GM18508 (cell line): ENCODE measurements around the gene SLC34A3.

ENCODE experiments used
- ATAC-seq: cut with Tn5 transposase; IDR thresholded peaks from one replicate; pipeline ENCODE4 v1.9.1; 2021; ENCODE audit warnings: moderate number of reproducible peaks; ENCODE audit not compliant: insufficient read depth, unreplicated experiment

The SLC34A3 gene

GRCh38 chr9:137230705-137231371, at the start of gene SLC34A3:
Gene SLC34A3 (plus strand): TSS chr9:137230901. CDS start chr9:137231703, 802 bp downstream.
- ATAC-seq, result no peak

- ATAC-seq, result no peak
Measured at GRCh38 chr9:137181680-137182079, 49.0 kb upstream of the SLC34A3 start.

GRCh38 chr9:137182836-137183235, 47.9 kb upstream of the SLC34A3 start:
- ATAC-seq, result no peak

GRCh38 chr9:137183980-137184595, 46.6 kb upstream of the SLC34A3 start:
- ATAC-seq, result no peak

- ATAC-seq, result no peak
Measured at GRCh38 chr9:137184881-137185660, 45.6 kb upstream of the SLC34A3 start.

- ATAC-seq, result no peak
Measured at GRCh38 chr9:137185921-137186320, 44.8 kb upstream of the SLC34A3 start.

- no peak for ATAC-seq
Measured at GRCh38 chr9:137186385-137186784, 44.3 kb upstream of the SLC34A3 start.

GRCh38 chr9:137187386-137187785, 43.3 kb upstream of the SLC34A3 start:
- no peak for ATAC-seq

- no peak for ATAC-seq
Measured at GRCh38 chr9:137188086-137188489, 42.6 kb upstream of the SLC34A3 start.

GRCh38 chr9:137188490-137189296, 42.0 kb upstream of the SLC34A3 start, which contains the start of the genes ANAPC2 and SSNA1:
Gene ANAPC2 (minus strand): TSS chr9:137188560. CDS start chr9:137188532, 28 bp downstream.
Gene SSNA1 (plus strand): TSS chr9:137188676. CDS start chr9:137188727, 51 bp downstream.
- ATAC-seq, result peak; percentile 39

GRCh38 chr9:137189297-137190295, 41.1 kb upstream of the SLC34A3 start:
- no peak for ATAC-seq

GRCh38 chr9:137190315-137190856, 40.3 kb upstream of the SLC34A3 start:
- no peak for ATAC-seq

- no peak for ATAC-seq
Measured at GRCh38 chr9:137191245-137191644, 39.5 kb upstream of the SLC34A3 start.

- ATAC-seq, result no peak
Measured at GRCh38 chr9:137191691-137192447, 38.8 kb upstream of the SLC34A3 start.

- ATAC-seq, result no peak
Measured at GRCh38 chr9:137192448-137192780, 38.3 kb upstream of the SLC34A3 start.

- ATAC-seq, result no peak
Measured at GRCh38 chr9:137192859-137193258, 37.8 kb upstream of the SLC34A3 start.

- no peak for ATAC-seq
Measured at GRCh38 chr9:137193771-137194170, 36.9 kb upstream of the SLC34A3 start.

- no peak for ATAC-seq
Measured at GRCh38 chr9:137194388-137194787, 36.3 kb upstream of the SLC34A3 start.
